GM21786 (cell line): ENCODE results near the gene ARL4A.
"Not testable (repeated sequence)": the region's sequence is repeated elsewhere in the genome, so short reads cannot be mapped to it uniquely, and the experiment has no call there.

ENCODE experiments used
- ATAC-seq: cut with Tn5 transposase; IDR thresholded peaks from one replicate; pipeline ENCODE4 v1.9.1; 2021; ENCODE audit not compliant: unreplicated experiment

Gene ARL4A

DNA sequence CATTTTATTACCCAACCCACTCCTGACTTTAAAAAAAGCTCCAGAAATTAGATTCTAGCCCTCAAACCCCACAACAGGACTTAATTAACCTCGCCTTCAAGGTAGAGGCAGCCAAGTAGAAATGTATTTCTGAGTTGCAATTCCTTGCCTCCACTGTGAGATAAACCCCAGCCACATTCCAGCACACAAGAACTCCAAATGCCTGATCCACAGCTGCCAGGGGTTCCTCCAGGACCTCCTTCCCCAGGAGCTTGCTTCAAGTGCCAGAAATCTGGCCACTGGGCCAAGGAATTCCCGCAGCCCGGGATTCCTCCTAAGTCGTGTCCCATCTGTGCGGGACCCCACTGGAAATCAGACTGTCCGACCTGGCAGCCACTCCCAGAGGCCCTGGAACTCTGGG lies 25.9 kb upstream of the ARL4A start:
- no peak for ATAC-seq

DNA sequence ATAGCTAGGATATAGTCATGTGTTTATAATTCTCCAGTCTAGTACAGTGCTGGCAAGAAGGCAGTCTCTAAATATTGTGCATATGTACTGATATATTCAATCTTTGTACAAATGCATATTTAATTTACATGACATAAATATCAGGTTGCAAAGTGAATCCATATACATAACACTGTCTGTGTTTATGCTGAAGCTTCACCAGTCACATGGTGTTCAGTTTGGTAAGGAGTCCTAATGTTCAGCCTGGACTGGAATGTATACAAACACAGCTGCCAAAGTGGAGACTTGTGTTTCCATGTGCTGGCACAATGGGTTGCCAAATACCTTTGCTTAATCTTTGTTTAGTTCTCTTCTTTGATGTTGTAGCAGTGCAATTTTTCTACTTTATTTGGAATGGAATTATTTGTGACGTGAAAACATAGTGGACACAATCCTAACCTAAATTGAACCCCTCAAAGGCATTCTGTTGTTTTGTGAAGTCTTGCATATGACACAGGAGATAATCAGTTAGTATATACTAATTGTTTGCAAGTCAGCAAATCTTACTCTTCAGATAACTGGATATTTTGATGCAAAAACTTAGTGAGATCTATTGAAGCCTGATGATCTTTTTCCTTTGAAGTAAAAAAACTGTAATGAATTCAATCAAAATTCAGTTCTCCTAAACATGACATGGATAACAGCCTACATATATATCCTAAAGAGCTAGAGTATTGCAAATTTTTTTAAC lies 17.3 kb upstream of the ARL4A start:
- ATAC-seq = no peak

DNA sequence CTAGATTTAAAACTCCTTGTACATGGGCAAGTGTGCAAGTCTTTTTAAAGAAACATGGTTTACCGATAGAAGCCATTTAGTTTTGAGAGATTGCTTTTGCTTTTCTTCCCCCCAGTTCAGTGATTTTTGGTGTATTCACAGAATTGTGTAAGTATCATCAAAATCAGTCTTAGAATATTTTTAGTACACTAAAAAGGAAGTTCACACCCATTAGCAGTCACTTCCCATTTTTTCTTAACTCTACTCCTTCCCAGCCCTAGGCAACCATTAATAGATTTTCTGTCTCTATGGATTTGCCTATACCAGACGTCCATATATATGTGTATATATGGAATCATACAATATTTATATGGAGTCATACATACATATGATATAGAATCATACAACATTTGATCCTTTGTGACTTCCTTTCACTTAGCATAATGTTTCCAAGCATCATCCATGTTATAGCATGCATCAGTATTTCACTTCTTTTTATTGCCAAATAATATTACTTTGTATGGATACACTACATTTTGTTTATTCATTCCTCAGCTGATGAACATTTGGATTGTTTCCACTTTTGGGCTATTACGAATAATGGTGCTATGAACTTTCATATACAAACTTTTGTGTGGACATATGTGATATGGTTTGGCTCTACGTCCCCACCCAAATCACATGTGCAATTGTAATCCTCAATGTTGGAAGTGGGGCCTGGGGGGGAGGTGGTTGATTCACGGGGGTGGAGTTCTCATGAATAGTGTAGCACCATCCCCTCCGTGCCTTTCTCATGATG lies 16.5 kb upstream of the ARL4A start:
- no peak for ATAC-seq

DNA sequence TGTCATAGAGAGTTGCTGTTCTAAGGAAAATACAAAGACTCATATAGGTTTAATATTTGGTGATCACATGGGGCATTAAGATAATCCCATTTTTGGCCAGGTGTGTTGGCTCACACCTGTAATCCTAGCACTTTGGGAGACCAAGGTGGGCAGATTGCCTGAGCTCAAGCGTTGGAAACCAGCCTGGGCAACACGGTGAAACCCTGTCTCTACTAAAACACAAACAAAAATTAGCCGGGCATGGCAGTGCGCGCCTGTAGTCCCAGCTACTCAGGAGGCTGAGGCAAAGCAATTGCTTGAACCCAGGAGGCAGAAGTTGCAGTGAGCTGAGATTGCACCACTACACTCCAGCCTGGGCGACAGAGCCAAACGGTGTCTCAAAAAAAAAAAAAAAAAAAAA lies 14.0 kb upstream of the ARL4A start:
- ATAC-seq = not testable (repeated sequence)

DNA sequence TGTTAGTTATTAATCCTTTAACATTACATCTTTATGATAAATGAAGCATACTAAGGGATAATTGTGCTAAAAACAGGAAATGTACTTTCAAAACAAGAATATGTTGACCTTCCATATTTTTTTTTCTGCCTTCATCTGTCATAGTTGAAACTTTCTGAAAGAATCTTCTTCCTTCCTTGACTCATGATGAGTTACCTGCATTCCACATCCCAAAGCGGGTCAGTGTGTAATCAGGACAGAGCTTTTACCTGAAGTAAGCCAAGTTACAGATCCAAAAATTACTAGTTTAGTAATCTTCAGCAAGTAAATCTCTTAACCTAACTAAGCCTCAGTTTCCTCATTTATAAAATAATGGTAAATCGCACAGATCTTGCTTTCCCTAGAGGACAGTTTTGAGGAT lies 13.4 kb upstream of the ARL4A start:
- ATAC-seq = no peak

DNA sequence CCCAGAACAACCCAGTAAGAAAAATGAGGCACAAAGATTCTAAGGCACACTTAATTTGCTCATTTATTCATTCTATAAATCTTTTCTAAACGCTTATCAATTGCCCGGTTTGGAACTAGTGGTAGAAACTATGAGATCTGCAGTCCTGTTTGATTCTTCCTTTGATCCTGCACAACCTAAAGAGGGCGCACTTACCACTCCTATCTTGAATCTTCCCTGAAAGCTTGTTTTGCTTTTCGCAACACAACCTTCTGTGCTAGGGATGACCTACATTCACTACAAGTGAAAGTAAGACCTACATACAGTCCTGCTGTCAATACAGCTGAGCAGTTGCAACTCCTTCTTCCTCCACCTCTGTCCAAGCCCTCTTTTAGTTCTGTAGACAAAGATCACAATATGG lies 12.6 kb upstream of the ARL4A start:
- peak; percentile 48 for ATAC-seq

DNA sequence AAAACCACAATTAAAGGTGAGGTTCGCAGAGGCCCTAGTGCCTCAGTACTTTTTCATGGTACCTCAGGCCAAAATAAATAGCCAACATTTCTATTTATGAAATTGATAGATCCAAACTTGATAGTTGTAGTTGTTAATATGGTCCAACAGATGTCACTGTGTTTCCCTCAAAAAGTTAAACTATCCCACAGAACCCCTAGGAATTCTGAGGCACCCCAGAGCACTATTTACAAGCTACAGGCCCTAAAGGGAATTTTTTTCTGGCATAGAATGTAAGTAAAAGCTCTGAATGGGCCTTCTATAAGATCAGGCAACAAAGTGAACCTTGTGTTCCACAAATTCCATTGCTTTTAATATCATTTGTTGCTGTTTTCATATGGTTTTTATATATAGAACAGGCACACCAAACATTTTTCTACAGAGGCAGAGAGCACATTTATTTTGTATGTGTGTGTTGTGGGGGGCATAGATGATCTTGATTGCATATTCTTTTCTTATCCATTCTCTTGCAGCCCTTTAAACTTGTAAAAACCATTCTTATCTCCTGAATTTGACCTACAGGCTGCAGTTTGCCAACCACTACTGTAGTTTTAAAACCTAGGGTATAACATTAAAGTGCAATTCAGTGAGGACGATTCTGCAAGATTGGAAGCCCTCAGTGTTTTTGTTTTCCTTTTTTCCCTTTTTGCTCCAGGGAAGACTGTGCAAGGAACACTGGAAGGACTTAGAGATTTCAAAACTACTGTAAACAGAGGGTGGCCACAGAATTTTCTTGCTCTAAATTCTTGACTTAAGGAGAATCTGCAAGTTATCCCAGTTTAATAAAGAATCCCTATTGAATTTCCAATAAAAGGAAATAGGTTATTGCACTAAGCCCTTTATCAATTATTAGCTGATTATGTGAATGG lies 3.5 kb upstream of the ARL4A start:
- no peak for ATAC-seq

DNA sequence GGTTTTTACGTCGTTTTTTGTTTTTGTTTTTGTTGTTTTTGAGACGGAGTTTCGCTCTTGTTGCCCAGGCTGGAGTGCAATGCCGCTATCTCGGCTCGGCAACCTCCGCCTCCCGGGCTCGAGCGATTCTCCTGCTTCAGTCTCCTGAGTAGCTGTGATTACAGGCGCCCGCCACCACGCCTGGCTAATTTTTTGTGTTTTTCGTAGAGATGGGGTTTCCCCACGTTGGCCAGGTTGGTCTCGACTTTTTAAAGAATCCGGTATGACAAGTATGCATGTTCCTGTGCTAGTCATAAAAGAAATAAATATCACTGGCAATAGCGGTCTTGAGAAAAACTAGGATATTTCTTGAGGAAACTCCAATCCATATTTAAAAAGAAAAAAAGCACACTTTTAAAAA lies 2.7 kb upstream of the ARL4A start:
- ATAC-seq = no peak

DNA sequence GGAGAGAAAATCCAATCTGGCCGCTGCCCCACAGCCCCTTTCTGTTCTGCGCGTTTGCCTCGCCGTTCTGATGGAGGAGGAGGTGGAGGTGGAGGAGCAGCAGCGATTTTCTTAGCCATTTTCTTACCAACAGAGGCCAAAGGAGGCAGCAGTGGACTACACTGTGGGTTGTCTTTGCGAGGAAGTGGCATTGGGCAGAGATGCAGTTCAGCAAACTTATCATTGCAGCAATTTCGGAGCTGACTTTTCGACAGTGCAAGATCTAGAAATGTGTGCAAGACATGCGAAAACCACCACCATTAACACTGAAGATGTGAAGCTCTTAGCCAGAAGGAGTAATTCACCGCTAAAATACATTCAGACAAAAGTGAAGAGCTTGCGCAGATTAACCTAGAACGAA lies 1.9 kb upstream of the ARL4A start:
- ATAC-seq = no peak

DNA sequence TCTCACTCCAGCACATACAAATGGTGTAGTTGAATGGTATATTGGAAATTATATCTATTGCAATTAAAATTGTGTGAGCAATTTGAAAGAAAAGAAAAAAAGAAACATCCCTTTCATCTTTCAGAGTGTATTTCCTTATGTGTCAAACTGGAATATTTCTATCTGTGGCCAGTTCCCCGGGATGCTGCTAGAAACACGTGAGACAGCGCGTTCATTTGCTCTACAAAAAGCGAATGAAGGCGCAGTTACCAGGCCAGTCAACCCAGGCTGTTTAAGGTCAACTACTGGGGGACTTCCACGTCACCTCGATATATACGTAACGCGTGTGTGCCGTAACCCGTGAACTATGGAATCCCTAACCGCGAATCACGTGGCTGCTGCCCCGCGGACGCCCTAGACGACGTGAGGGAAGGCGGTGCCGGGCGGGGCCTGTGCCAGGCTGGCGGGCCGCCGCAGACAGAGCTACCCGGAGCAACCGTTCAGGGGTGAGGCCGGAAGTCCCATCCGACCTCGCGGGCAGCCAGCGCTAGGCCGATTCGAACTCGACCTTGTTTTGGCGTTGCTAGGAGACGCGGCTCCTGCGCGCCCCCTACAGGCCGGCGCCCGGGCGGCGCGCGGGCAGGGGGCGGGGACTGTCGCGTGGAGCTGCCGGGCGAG lies 1.1 kb upstream of the ARL4A start:
- ATAC-seq = peak; percentile 72

DNA sequence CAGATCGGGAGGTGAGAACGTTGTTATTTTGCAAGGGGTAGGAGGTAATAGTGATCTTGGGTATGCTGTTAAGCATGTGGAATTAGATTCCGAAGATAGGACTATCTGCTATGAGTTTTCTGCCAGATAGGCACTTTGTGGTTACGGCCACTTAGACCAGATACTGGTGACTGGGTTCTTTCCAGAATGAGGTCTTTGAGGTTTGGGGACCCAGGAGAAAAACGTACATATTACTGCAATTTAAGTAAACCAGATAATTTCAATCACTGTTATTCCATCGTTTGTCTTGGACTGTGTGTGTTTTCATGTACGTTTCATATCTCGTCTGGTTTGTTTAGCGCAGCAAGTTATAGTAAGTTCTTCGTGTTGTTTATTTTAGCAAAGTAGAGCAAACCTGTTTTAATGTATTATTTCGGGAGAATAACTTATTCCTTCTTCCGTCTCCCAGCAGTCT lies 312 bp downstream of the ARL4A start:
- no peak for ATAC-seq

DNA sequence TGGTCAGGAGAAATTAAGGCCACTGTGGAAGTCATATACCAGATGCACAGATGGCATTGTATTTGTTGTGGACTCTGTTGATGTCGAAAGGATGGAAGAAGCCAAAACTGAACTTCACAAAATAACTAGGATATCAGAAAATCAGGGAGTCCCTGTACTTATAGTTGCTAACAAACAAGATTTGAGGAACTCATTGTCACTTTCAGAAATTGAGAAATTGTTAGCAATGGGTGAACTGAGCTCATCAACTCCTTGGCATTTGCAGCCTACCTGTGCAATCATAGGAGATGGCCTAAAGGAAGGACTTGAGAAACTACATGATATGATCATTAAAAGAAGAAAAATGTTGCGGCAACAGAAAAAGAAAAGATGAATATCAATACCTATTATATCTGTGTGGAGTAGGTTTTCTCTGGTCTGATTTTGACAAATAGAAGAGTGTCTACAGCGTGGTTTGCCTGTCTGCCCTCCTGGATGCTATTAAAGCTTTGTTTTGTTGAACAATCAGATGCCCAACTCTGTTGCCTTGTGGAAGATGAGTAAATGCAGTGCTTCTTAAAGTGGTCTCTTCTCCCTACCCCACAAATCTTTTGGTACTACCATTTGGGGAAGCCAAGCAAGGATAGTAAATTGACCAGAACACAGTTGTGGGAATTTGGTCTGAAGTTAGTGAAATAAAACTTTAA lies 1.2 kb downstream of the ARL4A start:
- not testable (repeated sequence) for ATAC-seq

DNA sequence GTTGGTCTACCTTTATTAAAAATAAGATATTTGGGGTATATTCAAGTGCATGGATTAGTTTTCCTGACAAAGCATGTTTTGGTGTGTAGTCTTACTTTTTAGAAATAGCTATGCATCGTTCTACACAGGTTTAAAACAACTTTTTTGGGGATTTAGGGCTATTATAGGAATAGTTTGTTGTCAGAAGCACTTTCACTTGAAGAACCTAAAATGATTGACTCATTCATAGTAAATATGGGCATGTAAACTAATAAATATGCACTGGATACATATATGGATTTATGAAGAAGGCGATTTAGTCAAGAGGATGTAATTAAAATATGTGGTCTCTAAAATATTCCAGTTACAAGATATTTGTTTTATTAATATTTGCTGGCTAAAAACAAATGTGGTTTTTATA lies 2.0 kb downstream of the ARL4A start:
- ATAC-seq = no peak

DNA sequence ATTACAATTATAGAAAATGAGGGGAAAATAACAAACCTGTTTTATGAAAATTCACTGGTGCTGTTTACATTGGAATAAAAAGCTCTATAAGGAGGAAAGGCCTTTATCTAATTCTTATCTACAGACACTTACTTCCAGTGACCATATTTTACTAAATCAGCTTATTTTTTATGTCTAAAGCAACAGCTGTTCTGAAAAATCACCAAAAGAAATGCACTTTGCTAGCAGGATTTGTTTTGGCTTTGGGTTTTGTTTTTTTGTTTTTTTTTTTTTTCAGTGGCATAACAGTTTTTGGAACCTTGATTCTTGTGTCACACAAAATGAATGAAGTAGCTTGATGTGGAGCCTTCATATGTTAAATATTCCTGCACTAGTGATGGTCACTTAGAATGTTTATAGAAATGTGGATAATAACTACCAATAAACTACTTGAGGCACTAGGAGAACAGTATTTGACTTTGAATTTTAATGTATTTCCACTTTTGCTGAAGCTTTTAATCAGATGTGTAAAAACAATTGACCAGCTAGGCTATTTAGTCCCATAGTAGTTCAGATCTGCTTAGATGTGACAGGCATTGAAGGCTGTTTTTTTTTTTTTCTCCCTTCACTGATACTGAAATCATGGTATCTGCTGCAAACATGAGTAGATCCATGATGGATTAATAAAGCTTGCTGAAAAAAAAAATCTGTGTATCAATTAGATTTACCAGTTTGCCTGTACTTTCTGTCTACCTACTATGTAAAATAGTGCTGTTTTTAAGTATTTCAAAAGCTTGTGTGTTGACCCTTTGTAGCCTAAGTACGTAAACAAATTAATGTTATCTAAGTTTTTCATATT lies 2.8 kb downstream of the ARL4A start:
- ATAC-seq = no peak

DNA sequence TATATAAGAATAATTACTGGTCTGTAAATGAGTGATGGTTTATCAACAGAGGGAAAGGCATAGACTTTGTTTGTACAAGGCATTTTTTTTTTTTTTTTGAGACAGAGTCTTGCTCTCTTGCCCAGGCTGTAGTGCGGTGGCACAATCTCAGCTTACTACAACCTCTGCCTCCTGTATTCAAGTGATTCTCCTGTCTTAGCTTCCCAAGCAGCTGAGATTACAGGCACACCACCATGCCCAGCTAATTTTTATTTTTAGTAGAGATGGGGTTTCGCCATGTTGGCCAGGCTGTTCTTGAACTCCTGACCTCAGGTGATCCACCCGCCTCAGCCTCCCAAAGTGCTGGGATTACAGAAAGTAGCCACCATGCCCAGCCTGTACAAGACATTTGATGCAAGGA lies 4.0 kb downstream of the ARL4A start:
- not testable (repeated sequence) for ATAC-seq

DNA sequence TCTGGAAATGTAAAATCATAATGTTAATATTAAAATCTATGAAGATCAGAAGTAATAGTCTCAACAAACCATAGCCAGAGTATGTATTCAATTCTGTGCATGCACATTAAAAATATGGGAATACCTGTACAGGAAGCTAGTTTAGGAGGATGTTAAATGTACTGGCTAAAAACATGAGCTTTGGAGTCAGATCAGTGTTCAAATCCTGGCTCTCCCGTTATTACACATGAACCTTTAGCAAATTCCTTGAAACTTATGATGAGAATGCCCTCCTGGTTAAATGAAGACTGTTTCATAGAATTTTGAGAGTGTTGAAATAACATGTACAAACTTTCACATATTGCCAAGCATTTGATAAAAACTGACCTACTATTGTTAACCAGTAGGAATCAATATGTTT lies 4.6 kb downstream of the ARL4A start:
- no peak for ATAC-seq

DNA sequence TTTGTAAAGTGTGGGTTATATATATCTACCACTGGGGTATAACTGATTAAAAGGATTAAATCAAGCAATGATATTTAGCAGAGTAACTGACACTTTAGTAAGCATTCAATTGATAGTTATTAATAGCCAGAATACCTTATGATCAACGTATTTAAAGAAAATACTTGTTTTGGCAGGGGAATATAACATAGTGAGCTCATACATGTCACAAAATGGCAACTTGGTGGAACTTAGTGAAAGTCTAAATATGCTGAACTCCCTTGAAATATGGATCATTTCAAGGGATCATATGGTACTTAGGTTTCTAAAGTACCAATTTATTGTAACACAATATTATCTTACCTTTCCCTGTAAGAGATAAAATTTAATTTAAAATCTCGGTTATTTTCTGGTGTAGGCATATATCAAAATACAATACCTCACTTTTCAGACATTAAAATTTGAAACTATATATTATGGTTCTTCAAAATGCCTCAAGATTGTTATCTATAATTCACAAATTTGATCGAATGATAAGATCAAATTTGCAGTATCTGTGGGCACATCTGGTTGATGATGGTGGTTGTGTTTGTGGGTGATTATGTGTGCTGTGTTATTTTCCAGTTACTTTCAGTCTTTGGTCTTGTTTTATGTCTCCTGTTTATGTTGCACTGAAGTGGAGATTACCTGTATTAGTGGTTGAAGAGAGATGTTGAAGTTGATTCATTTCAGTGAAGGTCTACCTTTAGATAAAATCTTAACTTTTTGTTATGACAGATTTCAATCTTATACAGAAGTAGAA lies 5.2 kb downstream of the ARL4A start:
- ATAC-seq = no peak

DNA sequence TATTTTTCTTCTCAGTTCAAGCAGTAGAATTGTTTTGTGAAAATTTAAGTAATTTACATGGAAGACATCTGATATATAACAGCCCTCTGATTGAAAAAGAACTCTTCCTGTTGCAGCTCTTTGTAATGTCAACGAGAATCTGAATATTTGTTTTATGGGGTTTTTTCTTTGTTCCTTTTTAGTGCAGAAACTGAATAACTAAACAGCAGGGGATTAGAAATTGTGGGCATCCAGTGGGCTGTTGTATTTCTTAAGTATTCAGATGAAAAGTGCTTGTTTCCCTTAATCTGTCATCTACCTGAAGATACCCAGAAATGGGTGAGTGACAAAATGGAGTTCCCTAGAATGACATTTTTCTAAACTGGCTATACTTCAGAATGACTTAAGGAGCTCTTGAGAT lies 7.4 kb downstream of the ARL4A start:
- ATAC-seq = no peak

DNA sequence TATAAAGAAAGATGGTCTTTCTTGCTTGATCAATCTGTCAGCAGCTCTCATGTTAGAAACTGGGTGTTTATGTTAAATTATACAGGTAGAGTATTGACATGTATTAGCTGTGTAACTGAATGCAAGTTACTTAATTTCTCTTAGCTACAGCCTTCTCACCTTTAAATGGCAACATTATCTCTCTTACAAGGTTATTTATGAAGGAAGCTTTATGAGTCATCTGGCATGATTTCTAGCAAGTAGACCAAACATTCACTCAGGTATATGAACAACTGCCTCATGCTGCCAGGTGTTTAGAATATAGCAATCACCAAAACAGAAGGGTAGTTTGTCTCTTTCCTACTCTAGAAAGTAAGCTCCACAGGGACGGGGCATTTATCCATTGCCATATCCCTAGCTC lies 8.5 kb downstream of the ARL4A start:
- no peak for ATAC-seq
